ENCODE data around the gene ATP2C2.
"Not testable (repeated sequence)": the region's sequence is repeated elsewhere in the genome, so short reads cannot be mapped to it uniquely, and the experiment has no call there.

ATP2C2 gene

DNA sequence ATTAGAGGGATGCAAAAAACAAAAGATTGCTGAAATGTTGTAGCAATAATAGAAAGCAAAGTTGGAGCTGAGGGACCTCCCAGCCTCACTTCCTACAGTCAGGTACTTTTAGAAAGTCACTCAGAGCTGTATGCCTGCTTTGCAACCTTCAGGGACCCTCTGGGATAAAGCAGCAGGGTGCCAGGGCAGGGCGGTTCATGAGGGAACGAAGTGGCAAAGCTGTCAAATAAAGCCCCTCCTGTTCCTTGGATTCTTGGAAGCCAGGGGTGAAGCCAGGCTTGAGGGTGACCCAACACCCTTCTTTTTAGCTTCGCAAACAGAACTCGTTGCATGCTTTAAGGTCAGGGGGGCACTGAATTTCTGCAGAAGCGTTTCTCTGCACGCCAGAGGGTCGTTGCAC, 767 bp downstream of the ATP2C2 start:
- DNase-seq = peak; percentile 8

DNA sequence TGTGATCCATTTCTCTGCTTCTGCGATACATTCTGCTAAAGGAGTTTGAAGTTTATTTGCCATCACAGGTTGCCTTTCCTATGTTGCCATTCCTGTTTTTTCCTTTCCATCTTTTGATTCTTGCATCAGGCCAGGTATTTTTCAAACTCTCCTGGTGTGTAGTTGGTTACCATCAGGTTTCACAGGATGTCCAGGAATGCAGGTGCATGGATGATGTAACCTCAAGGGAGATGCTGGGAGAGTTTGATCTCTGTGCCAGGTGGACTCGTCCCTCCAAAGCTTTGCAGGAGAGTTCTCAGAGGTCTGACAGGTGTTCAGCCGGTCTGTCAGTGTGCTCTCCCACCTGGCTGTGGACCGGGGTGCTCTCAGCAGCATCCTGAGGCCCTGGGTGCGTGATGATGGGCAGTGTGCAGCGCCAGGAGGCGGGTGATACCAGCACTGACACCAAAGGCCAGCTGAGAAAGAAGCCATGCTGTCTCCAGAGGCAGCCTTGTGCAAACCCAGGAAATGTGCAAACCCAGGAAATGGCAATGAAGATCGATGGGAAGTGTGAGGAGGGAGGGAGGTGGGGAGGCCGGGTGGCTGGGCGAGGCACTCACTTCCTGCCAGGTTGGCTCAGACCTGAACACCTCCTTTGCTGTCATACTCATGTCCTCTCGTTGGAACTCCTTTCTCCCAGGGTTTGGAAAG, 1.7 kb downstream of the ATP2C2 start:
- peak; percentile 74 for DNase-seq

DNA sequence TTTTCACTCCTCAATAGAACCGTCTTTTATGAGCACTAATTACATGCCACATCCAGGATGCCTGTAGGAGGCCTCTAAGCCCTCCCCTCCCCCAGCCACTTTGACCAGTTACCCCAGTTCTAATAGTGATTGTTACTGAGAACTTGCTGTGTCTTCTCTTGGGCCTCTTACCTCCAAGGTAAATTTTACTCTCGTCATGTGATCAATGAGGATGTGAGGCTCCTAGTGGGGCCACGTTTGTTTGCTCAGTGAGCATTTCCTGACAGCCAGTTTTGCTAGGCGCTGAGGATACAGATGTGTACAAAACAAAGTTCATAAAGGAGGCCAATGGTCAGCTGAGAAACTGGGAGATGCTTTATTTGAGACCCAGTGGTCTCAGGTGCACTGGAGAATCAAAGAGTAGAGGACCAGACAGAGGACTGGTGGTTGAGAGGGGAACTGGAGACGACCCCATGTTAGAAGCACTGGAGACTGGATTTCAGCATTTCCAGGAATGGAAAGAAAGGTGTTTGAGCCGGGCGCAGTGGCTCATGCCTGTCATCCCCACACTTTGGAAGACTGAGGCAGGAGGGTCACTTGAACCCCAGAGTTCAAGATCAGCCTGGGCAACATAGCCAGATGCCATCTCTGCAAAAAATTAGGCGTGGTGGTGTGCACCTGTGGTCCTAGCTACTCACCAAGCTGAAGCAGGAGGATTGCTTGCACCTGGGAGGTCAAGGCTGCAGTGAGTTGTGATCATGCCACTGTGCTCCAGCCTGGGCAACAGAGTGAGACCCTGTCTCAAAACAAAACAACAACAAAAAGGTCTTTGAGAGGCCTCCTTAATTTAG, 2.6 kb downstream of the ATP2C2 start:
- peak; percentile 28 for DNase-seq

DNA sequence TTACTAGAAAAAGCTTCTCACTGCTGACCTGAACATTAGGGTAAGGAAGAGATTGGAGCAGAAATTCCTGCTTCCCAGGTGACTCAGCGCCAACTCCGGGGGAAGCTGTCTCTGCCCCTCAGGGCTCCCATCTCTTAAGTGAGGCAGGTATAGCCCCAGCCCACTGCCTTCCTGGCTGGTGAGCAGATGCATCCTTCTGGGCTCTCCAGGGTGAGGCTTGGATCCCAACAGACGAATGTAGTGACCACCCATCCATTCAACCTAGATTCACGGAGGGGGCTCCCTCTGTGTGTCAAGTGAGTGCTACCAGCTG, 3.2 kb downstream of the ATP2C2 start:
- DNase-seq = no peak

DNA sequence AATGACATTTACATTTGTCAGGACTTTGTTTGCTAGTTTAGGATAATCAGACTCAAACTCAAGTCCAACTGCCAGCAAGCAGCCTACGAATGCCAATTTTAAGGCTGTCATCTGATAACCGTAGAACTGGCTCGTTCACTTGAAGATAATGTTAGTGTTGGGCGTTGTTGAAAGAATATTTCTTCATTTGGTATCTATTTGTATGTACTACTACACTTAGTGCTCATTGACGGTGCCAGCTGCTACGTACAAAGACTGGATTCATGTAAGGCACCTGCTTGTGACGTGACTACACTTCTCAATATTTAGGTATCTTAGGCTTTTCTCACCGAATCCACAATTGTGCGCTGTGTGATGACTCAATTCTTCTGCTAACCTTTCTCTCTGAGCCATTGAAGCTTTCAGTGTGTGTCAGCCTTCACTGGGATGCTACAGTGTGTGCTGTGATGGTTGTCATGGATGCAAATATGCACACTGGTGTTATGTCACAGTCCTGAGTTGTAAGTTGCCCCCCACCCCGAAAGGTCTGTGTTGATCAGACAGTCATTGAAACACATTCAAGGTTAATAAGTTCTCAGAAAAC, 5.7 kb downstream of the ATP2C2 start:
- no peak for DNase-seq

DNA sequence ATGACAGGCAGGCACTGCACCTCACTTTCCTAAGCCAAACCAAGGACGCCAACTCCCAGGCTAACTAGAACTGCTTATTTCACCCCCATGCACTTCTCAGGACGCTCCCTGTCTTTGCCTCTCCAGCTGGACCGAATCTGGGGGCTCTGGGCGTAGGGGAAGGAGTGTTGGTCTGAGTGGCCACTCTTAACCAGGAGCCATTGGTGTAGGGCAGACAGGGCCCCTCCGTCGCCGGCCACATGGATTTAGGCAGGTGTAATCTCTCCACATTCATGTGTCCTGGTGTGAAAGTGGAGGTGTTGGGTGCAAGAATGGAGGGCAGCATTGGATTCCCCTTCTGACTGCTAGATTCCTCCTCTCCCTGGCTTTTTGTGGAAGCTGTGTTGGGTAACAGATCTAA, 9.8 kb downstream of the ATP2C2 start:
- DNase-seq = no peak

DNA sequence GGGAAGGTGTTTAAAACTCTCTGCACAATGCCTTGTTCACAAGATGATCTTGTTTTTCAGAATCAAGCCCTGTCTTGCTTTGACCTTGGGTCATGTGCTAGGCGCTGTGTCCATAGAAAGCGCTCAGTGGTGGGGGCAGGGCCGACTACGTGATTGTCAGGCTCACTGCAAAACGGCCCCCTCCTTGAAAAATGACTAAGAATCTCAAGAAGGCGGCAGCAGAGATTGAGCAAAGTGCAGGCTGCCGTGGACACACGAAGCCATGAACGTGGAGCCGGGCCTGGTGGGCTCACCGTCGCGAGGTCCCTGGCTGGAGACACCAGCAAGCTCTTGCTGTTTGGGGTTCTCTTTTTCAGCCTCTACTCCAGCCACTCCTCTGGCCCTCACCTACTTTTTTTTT, 10.2 kb downstream of the ATP2C2 start:
- no peak for DNase-seq

DNA sequence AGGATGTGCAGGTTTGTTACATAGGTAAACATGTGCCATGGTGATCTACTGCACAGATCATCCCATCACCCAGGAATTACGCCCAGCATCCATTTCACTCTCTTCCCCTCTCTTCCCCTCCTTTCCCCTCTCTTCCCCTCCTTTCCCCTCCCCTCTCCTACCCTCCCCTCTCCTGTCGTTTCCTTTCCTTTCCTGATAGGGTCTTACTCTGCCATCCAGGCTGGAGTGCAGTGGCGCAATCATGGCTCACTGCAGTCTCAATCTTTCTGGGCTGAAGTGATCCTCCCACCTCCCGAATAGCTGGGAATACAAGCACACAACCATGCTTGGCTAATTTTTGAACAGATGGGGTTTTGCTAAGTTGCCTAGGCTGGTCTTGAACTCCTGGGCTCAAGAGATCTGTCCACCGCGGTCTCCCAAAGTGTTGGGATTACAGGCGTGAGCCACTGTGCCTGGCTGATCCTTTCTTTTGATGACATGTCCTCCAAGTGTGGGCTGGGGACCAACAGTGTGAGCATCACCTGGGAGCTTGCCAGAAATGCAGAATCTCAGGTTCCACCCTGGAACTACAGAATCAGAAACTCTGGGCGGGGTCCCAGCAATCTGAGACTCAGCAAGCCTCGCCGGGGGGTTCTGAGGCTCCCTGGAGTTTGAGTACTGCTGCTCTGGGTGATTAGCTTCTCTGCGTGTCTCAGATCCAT, 10.8 kb downstream of the ATP2C2 start:
- DNase-seq = peak; percentile 64

DNA sequence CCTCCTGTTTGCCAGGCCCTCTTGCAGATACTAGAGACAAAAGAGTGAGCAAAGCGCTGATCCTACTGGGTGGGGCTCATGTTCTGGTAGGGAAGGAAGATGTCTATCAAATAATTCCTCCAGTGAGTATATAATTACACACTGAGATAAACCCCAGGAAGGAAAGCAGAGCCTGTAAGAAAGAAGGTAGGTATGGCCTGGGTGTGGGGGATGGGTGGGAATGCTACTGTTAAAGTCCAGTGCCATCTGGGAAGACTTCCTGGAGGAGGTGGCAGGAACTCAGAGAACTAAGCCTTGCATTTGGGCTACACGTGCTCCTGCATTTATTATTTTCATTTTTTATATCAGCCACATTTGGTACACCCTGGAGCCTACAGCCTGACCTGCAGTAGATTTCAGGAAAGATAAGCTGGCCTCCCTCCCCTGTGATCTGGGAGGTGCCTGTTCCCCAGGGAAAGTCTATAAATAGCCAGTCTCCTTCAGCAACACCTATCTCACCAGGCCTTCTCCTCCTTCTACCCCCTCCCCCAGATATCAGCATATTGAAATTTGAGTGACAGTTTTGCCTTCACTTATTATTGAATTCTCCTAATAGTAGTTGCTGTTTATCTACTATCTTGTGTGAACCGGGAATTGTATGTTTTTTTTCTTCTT, 11.5 kb downstream of the ATP2C2 start:
- peak; percentile 67 for DNase-seq

DNA sequence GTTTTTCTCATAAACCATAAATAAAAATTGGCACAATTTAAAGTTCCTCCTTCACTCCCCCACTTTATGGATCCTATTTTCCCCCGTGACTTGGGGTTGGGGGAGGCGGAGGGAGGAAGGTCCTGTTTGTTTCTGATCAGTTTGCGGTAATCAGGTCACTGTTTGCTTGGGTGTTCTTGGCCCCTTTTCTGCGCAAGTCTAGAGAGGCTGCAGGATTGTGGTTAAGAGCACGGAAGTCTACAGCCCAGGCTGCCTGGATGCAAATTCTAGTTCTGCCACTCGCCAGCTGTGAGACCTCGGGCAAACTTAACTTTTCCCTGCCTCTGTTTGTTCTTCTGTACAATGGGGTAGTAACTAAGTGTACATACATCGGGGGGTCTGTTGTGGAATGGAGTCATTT, 12.1 kb downstream of the ATP2C2 start:
- DNase-seq = no peak

DNA sequence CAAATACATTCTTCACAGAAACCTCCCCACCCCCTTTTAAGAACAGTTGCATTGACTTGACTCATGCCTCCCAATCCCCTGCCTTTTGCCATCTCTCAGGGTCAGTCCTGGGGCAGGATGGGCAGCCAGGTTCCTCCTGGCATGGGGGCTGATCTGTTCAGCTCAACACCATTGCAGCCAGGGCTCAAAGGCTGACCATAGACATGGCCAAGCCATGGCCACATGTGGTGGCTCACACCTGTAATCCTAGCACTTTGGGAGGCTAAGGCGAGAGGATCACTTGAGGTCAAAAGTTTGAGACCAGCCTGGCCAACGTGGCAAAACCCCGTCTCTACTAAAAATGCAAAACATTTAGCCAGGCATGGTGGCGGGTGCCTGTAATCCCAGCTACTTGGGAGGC, 14.1 kb downstream of the ATP2C2 start:
- DNase-seq = no peak

DNA sequence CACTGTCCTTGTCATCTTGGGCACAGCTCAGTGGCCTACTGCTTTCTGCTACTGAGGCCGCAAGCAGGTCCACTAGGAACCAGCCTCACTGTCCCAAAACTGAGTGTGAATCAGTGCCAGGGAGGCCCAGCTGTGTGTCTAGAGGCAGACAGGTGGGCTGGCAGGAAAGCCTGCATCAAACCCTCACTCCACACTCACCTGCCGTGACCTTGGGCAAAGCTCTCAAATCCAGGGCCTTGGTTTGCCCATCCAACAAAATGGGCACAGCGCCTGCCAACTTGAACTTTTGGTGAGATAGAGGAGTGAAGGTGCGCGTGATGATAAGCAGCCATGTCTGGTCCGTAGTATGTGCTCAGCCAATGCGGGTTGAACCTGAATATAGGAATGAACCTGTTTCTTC, 14.8 kb downstream of the ATP2C2 start:
- DNase-seq = no peak

DNA sequence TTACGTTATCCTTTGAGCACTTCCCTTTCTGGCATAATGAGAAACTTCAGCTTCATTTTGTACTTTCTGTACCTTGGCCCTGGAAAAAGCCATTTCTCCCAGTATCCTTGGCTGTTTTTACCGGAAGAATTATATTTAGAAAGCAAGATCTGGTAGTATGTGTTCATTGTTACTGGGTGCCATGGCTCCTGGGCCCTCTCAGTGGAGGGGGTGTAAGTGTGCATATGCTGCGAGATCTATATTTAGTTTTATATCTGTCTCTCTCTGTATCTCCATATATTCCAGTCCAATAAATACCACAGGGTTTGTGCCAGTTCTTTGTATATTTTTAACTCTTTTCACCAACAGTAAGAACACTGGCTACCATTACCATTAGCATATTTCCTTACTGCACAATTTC, 17.7 kb downstream of the ATP2C2 start:
- DNase-seq = no peak

DNA sequence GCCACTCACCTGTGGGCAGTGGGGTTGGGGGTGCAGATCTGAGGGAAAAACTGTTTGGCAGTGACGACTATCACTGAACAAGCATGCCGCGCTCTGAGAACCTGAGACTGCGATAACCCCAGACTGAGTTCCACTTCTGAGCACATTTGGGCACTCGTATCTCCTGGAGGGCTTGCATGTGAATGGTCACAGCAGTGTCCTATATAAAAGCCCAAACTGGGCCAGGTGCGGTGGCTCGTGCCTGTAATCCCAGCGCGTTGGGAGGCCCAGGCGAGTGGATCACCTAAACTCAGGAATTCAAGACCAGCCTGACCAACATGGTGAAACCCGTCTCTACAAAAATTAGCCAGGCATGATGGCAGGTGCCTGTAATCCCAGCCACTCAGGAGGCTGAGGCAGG, 18.7 kb downstream of the ATP2C2 start:
- no peak for DNase-seq

DNA sequence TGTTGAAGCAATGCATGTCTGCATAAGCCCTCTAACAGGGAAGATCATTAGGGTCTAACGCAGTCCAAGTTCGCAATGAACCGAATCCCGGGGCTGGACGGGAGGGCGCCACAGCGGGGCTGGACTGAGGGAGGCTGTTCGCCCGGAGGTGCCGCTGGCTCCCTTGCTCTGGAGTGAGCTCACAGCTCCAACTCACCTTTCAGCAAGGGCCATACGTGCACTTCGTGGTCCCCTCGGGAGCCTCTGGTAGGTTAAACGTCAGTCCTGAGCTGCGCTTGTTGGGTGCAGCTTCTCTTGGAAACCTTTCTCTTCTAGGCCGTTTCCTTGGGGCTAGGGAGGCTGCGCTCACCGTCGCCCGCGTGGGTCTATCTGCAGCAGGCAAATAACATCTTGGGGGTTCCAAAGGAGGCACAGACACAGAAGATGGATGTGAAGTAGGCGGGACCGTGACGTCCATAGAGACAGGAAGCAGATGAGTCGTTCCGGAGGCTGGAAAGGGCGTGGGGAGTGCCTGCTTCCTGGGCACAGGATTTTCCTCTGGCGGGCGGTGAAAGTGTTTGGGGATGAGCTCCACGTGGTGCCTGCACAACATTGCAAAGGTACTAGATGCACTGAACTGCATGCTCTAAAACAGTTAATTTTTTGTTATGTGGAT, 21.9 kb downstream of the ATP2C2 start:
- no peak for DNase-seq

DNA sequence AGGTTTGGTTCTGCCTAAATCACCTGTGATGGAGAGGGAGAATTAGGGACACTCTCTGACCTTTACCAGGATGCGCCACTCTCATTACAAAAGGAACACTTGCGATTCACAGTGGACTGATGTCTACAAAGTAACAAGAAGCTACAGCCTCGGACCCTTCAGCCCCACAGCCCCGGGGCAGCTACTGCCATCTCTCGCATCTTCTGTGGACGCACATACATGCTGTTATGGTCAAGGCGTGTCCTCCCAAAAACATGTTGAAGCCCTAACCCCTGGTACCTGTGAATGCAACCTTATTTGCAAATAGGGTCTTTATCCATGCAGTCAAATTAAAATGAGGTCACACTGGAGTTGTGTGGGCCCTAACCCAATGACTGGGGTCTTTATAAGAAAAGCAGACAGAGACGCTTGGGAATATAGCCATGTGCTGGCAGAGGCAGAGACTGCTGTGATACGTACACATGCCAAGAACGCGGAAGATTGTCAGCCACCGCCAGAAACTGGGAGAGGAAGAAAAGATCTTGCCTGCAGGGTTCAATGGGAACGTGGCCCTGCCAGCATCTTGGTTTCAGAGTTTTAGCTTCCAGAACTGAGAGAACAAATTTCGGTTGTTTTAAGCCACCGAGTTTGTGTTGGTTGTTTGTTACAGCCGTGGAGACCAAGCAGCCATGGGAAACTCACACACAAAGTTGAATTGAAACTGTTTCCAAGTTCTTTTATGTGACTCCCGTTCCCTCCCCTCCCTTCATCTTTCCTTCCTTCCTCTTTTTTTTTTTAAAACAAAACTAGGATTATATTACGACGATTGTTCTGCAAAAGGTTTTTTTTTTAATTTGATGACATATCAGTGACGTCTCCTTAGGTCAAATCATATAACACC, 23.1 kb downstream of the ATP2C2 start:
- DNase-seq = no peak

DNA sequence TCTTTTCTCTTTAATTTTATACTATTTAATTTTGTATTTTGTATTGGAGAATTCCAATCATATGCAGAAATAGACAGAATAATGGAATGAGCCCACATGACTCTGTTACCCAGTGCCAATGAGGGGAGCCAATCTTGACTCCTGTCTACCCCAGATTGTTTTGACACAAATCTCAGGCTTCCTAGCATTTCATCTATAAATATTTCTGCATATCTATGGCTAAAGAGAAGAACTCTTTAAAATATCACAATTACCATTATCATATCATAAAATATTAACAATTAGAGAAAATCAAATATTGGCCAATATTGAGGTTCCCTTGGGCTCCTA, 23.7 kb downstream of the ATP2C2 start:
- no peak for DNase-seq

DNA sequence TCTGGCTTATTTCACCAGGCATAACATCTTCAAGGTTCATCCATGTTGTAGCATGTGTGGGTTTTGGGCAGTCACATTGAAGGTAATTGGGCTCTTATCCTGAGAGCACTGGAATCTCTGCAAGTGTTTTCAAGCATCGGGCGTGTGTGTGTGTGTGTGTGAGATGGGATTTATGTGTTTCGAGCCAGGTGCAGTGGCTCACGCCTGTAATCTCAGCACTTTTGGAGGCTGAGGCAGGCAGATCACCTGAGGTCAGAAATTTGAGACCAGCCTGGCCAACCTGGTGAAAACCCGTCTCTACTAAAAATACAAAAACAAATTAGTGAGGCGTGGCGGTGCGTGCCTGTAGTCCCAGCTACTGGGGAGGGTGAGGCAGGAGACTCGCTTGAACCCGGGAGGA, 27.7 kb downstream of the ATP2C2 start:
- not testable (repeated sequence) for DNase-seq

DNA sequence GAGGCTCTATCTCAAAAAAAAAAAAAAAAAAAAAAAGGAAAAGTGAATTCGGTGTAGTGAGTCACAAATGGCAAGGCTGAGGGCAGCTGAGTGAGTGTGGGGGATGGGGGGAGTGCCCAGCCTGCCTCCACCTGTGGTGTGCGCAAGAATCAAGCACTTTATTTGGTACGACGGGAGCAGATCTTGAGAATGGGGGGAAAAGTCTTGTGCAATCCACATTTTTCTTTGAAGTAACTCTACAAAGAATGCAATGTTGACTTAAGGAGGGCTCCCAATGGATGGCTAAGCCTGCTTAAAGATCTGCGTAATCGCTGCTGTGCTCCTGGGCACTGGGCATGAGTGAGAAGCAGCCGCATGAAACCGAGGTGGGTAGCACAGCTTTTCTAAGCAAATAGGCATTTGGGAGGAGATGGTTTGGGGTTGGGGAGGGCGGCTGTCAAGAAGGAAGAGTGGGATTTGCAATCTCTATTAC, 28.2 kb downstream of the ATP2C2 start:
- no peak for DNase-seq

DNA sequence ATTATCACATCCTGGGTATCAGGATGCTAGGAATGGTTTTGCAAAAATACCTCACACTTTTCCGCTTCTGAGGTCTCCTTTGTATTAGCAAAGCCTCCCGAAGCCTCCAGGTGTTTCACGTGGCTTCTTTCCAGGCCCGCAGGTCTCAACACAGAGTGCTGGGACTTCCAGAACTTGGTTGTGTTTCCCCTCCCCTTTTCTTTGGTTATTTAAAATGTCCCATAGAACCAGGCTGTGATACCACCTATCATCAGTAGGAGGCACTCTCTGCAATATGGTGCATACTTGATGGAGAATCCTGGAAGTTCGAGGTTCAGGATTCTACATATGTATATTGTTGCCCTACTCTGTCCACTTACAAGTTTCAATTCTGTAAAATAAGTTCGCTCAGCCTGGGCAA, 28.8 kb downstream of the ATP2C2 start:
- DNase-seq = no peak

DNA sequence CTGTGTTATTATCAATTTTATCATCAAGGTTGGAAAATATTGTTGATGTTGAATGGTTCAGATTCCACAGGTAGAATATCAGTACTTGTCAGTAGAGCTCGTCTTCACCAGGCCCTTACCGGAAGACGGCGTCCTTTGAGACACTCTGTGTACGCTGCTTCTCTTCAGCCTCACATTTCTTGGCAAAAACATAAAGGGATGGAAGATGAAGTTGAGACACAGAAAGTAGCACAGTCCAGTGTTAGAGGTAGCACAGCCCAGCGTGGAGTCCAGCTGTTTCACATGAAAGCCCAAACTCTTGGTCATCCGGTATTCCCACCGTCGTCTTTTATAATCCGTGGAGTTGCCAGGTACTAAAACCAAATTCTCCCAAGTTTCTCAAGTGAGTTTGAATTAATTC, 30.4 kb downstream of the ATP2C2 start:
- DNase-seq = no peak

DNA sequence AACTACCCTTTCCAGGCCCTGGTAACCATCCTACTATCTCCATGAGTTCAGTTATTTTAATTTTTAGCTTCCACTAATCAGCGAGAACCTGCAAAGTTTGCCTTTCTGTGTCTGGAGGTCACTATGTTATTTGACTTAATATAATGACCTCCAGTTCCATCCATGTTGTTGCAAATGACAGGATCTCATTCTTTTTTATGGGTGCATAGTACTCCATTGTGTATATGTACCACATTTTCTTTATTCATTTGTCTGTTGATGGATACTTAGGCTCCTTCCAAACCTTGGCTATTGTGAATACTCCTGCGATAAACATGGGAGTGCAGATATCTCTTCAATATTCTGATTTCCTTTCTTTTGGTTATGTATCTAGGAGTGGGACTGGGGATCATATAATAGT, 31.6 kb downstream of the ATP2C2 start:
- DNase-seq = not testable (repeated sequence)
